Pulmonary artery endothelial cell (primary cell): ENCODE measurements around the gene KDELR3. TPM values are rescaled to one million over a fixed set of nuclear protein-coding genes. Genes with fewer than 3 reads are reported as not detected.

Experiments
- DNase-seq: peaks from one replicate; pipeline ENCODE4 v3.0.0-alpha.2; 2011; ENCODE audit warnings: low read depth, low spot score
- total RNA-seq: library from RNA; depleted of rRNA; stranded (reverse); fragments of >200 nt; gene quantifications from 2 replicates; pipeline ENCODE4 v1.2.3, GENCODE V29; 2014

The KDELR3 gene
- total RNA-seq: 29.3 and 41.7 TPM in 2 replicates

GRCh38 chr22:38467904-38468442 is at the start of gene KDELR3:
KDELR3 (plus strand) TSS chr22:38468096; CDS start chr22:38468234, 138 bp downstream.
- no peak for DNase-seq

GRCh38 chr22:38418589-38418988 is 49.3 kb upstream of the KDELR3 start:
- no peak for DNase-seq

GRCh38 chr22:38419121-38419857 is 48.6 kb upstream of the KDELR3 start:
- no peak for DNase-seq

GRCh38 chr22:38419858-38420160 is 48.1 kb upstream of the KDELR3 start:
- no peak for DNase-seq

GRCh38 chr22:38420734-38421133 is 47.2 kb upstream of the KDELR3 start:
- no peak for DNase-seq

- DNase-seq: no peak
These were observed 45.0 kb upstream of the KDELR3 start for GRCh38 chr22:38422611-38423511.

- DNase-seq: no peak
These were observed 44.1 kb upstream of the KDELR3 start for GRCh38 chr22:38423512-38424503.

- no peak for DNase-seq
These were observed 43.3 kb upstream of the KDELR3 start for GRCh38 chr22:38424525-38425080.

GRCh38 chr22:38426628-38427027 is 41.3 kb upstream of the KDELR3 start:
- DNase-seq: no peak

- DNase-seq: no peak
These were observed 40.4 kb upstream of the KDELR3 start for GRCh38 chr22:38427465-38427864.

- no peak for DNase-seq
These were observed 40.0 kb upstream of the KDELR3 start for GRCh38 chr22:38427940-38428339.

GRCh38 chr22:38428714-38429113 is 39.2 kb upstream of the KDELR3 start:
- DNase-seq: no peak

- DNase-seq: no peak
These were observed 38.3 kb upstream of the KDELR3 start for GRCh38 chr22:38429499-38430068.

GRCh38 chr22:38431266-38432010 is 36.5 kb upstream of the KDELR3 start:
- no peak for DNase-seq

- no peak for DNase-seq
These were observed 35.6 kb upstream of the KDELR3 start for GRCh38 chr22:38432264-38432663.

GRCh38 chr22:38433871-38434270 is 34.0 kb upstream of the KDELR3 start:
- no peak for DNase-seq

- no peak for DNase-seq
These were observed 32.9 kb upstream of the KDELR3 start for GRCh38 chr22:38435010-38435409.

- DNase-seq: no peak
These were observed 31.9 kb upstream of the KDELR3 start for GRCh38 chr22:38435965-38436364.

- no peak for DNase-seq
These were observed 31.1 kb upstream of the KDELR3 start for GRCh38 chr22:38436629-38437395.
